H1 (cell line): Measurements from ENCODE around the gene MXD4.

Experiments
- EZH2 ChIP-seq: fragments of 200-600 bp; sonication (generic); IDR thresholded peaks from 2 replicates; pipeline ENCODE4 v1.7.1; 2012; ENCODE audit warnings: low read depth, mild to moderate bottlenecking, moderate library complexity, low read length, inconsistent platforms; ENCODE audit not compliant: severe bottlenecking
- JUND ChIP-seq: IDR thresholded peaks from 2 replicates; pipeline ENCODE4 v1.6.1; 2011; ENCODE audit warnings: mild to moderate bottlenecking, improper control_type of control experiment, low read length
- POLR2AphosphoS5 ChIP-seq: IDR thresholded peaks from 2 replicates; pipeline ENCODE4 v1.6.1; 2011; ENCODE audit warnings: low read depth, low read length
- RAD21 ChIP-seq, 2 experiments: IDR thresholded peaks in 1 of 2; conservative IDR thresholded peaks in 1 of 2; 2 replicates each; pipeline ENCODE4 v1.6.1; 2011; ENCODE audit warnings: low read depth in 2 of 2, low read length in 2 of 2, improper control_type of control experiment in 1 of 2, inconsistent platforms in 1 of 2, mild to moderate bottlenecking in 1 of 2, moderate library complexity in 1 of 2
- RFX5 ChIP-seq: IDR thresholded peaks from 2 replicates; pipeline ENCODE4 v1.6.1; 2011; ENCODE audit warnings: low read depth, low read length, improper control_type of control experiment, borderline replicate concordance
- TF ChIP-seq, protein P1 (sequence below), 3 experiments: IDR thresholded peaks; 1 replicate in 2 of 3; 2 replicates in 1 of 3; pipeline versions ENCODE4 v1.5.1 to v1.6.1; 2011; ENCODE audit warnings: low read length in 3 of 3, mild to moderate bottlenecking in 3 of 3, inconsistent platforms in 2 of 3, low read depth in 1 of 3, moderate library complexity in 1 of 3; ENCODE audit not compliant: insufficient read depth in 1 of 3; ENCODE audit errors: control extremely low read depth in 1 of 3

DNA sequence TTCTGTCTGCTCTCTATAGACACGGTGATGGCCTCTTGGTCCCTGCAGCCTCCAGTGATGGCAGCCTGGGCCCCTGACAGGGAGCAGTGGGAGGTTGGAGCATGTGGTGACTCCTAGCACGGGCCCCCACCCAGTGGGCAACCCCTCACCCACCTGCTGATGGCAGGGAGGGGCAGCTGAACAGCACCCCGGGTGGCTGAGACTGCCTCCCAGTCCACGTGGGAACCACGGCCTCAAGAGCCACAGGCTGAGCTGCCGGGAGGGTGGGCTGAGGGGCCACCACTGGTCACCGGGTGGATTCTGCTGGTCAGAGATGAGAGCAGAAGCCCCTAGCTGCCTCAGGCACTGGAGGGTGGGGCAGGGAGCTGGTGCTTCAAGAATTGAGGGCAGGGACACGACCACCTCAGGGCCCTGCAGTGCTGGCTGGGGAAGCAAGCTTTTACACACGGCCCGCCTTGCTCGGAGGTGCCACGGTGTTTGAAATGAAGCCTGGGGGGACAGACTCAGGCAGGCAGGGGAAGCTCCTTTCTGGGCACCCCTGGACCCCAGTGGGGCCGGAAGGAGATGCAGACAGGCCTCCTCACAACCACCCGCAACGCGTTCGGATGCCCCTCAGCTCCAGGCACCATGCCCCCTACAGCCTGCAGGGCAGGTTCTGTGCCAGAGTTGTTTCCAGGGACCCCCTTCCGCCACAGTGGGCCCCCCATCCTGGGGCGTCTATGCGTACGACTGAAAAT is 13.7 kb downstream of the MXD4 start:
- no peak for TF ChIP-seq POLR2AphosphoS5
- TF ChIP-seq RAD21 (IDR thresholded peaks at IDR 0.05 in 1 of 2, conservative IDR thresholded peaks at IDR 0.05 in 1 of 2; ENCODE audit: low read depth in 2 of 2, low read length in 2 of 2): no peak
- TF ChIP-seq JUND: no peak
- no peak for TF ChIP-seq RFX5
- TF ChIP-seq EZH2: no peak
- TF ChIP-seq, protein P1, sequence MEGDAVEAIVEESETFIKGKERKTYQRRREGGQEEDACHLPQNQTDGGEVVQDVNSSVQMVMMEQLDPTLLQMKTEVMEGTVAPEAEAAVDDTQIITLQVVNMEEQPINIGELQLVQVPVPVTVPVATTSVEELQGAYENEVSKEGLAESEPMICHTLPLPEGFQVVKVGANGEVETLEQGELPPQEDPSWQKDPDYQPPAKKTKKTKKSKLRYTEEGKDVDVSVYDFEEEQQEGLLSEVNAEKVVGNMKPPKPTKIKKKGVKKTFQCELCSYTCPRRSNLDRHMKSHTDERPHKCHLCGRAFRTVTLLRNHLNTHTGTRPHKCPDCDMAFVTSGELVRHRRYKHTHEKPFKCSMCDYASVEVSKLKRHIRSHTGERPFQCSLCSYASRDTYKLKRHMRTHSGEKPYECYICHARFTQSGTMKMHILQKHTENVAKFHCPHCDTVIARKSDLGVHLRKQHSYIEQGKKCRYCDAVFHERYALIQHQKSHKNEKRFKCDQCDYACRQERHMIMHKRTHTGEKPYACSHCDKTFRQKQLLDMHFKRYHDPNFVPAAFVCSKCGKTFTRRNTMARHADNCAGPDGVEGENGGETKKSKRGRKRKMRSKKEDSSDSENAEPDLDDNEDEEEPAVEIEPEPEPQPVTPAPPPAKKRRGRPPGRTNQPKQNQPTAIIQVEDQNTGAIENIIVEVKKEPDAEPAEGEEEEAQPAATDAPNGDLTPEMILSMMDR (IDR thresholded peaks at IDR 0.05; ENCODE audit: control extremely low read depth in 1 of 3, insufficient read depth in 1 of 3, low read depth in 1 of 3, low read length in 3 of 3): no peak
